GM18519 (cell line): ENCODE measurements around the gene CGN.
"Not testable (repeated sequence)": the region's sequence is repeated elsewhere in the genome, so short reads cannot be mapped to it uniquely, and the experiment has no call there.

Experiments used
- ATAC-seq: cut with Tn5 transposase; IDR thresholded peaks from one replicate; pipeline ENCODE4 v1.9.1; 2021; ENCODE audit warnings: mild to moderate bottlenecking, moderate library complexity; ENCODE audit not compliant: unreplicated experiment, low FRiP score

Gene CGN

GRCh38 chr1:151522427-151522826, 11.2 kb downstream of the CGN start:
- ATAC-seq, result not testable (repeated sequence)

GRCh38 chr1:151523326-151523725, 12.1 kb downstream of the CGN start:
- no peak for ATAC-seq

- no peak for ATAC-seq
These were observed 13.5 kb downstream of the CGN start for GRCh38 chr1:151524736-151525135.

GRCh38 chr1:151526735-151527525, 15.7 kb downstream of the CGN start:
- no peak for ATAC-seq

- ATAC-seq, result no peak
These were observed 18.1 kb downstream of the CGN start for GRCh38 chr1:151529211-151529702.

- ATAC-seq, result no peak
These were observed 18.6 kb downstream of the CGN start for GRCh38 chr1:151529781-151530180.

GRCh38 chr1:151530461-151530860, 19.3 kb downstream of the CGN start:
- ATAC-seq, result no peak

- ATAC-seq, result no peak
These were observed 22.7 kb downstream of the CGN start for GRCh38 chr1:151533870-151534269.

GRCh38 chr1:151534662-151535278, 23.6 kb downstream of the CGN start:
- ATAC-seq, result no peak

- ATAC-seq, result no peak
These were observed 24.4 kb downstream of the CGN start for GRCh38 chr1:151535326-151536271.

- no peak for ATAC-seq
These were observed 25.3 kb downstream of the CGN start for GRCh38 chr1:151536499-151536898.

- no peak for ATAC-seq
These were observed 25.9 kb downstream of the CGN start for GRCh38 chr1:151537112-151537511.

GRCh38 chr1:151539321-151540020, 28.3 kb downstream of the CGN start:
- ATAC-seq, result no peak

- ATAC-seq, result peak; percentile 79
These were observed 29.1 kb downstream of the CGN start, which contains the start of gene TUFT1 for GRCh38 chr1:151540021-151540981. TSS of gene TUFT1 (plus strand) at chr1:151540309. CDS start at chr1:151540367, 58 bp downstream.

- no peak for ATAC-seq
These were observed 29.8 kb downstream of the CGN start for GRCh38 chr1:151540982-151541377.

- ATAC-seq, result no peak
These were observed 30.6 kb downstream of the CGN start for GRCh38 chr1:151541752-151542151.

GRCh38 chr1:151542710-151543129, 31.5 kb downstream of the CGN start:
- no peak for ATAC-seq

GRCh38 chr1:151545542-151545941, 34.4 kb downstream of the CGN start:
- no peak for ATAC-seq
